Left lung (tissue), 10 donors: Measurements from ENCODE around the gene PHACTR4. TPM values are rescaled to one million over a fixed set of nuclear protein-coding genes. Genes with fewer than 3 reads are reported as not detected.
A peak's percentile ranks its signal among the peaks of the same experiment; 100 is the strongest.
"Not testable (repeated sequence)": the region's sequence is repeated elsewhere in the genome, so short reads cannot be mapped to it uniquely, and the experiment has no call there.

Experiments
- ATAC-seq: fragments of 200-7000 bp; cut with Tn5 transposase; one replicate; pipeline ENCODE4 v1.9.1; 2020; ENCODE audit warnings: moderate library complexity
- DNase-seq, 4 donors: peaks; one replicate each; pipeline ENCODE4 v3.0.0-alpha.2; 2013 to 2020
- H3K27ac ChIP-seq, 2 donors: fragments of 200-600 bp; sonication (generic) in 1 of 2; one replicate each; pipeline versions ENCODE4 v1.5.0 to v1.8.0; 2020 to 2021
- H3K27me3 ChIP-seq, 2 donors: fragments of 200-600 bp; sonication (generic) in 1 of 2; one replicate each; pipeline versions ENCODE4 v1.5.0 to v1.8.0; 2020 to 2021
- H3K36me3 ChIP-seq, 2 donors: fragments of 200-600 bp; sonication (generic) in 1 of 2; one replicate each; pipeline versions ENCODE4 v1.5.0 to v1.8.0; 2020 to 2021
- H3K4me1 ChIP-seq, 2 donors: fragments of 200-600 bp; one replicate each; pipeline ENCODE4 v1.8.0; 2021
- H3K4me3 ChIP-seq, 2 donors: fragments of 200-600 bp; sonication (generic) in 1 of 2; one replicate each; pipeline versions ENCODE4 v1.5.0 to v1.8.0; 2020 to 2021; ENCODE audit warnings: mild to moderate bottlenecking in 1 of 2
- H3K9me3 ChIP-seq, 2 donors: fragments of 200-600 bp; sonication (generic) in 1 of 2; one replicate each; pipeline versions ENCODE4 v1.5.0 to v1.8.0; 2020 to 2021
- CTCF ChIP-seq, 2 donors: fragments of 200-600 bp; sonication (generic) in 1 of 2; IDR thresholded peaks; one replicate each; pipeline versions ENCODE4 v1.5.0 to v1.8.0; 2021; ENCODE audit warnings: antibody characterized with exemption in 2 of 2
- intact Hi-C, 2 donors: fragments of 100-400 bp; cut with DNase I; formaldehyde crosslinking; loops; one replicate each; pipeline versions ENCODE4 v1.11.2 to v1.14.2; 2022
- polyA plus RNA-seq, 6 donors: library from polyadenylated mRNA; unstranded; fragments of 120-200 nt; gene quantifications; one replicate each; pipeline ENCODE4 v1.2.1, GENCODE V29; 2013; ENCODE audit not compliant: insufficient read length in 6 of 6
- total RNA-seq, 2 donors: library from RNA; stranded (reverse); fragmentation: NEBNext Ultra II Directional; extraction: Animal tissue kit (Norgen Biotek cat#: 25700); gene quantifications; one replicate each; pipeline ENCODE4 v1.2.1, GENCODE V29; 2021
- donor health status: DM: no; HTN: yes; CAD: no.
- donor health status: DM: no; HTN: no; CAD: no.

PHACTR4 gene
- total and polyA plus RNA-seq, 8 donors, result 39.7 to 73.8 (median 65.6) TPM

- no peak for DNase-seq
- H3K36me3 ChIP-seq, result peaks cover 0 to 89% of the 10 kb centered on the region in 2 donors
- no peaks in the 10 kb centered on the region for H3K27me3 ChIP-seq
- H3K4me3 ChIP-seq, result peak overlapping the region in 1 of 2 donors; percentile 61
- H3K4me1 ChIP-seq, result peaks cover 32 to 62% of the 10 kb centered on the region in 2 donors
- ATAC-seq, result no peak
- H3K27ac ChIP-seq, result peak overlapping the region in 1 of 2 donors; percentile 92
- intact Hi-C loops, result no loop called here
- H3K9me3 ChIP-seq, result no peaks in the 10 kb centered on the region
- TF ChIP-seq CTCF (IDR thresholded peaks at IDR 0.05), result no peak
Measured at GRCh38 chr1:28510970-28511440, 141.5 kb downstream of the PHACTR4 start.

- ATAC-seq (no peak), DNase-seq (no peak)
- TF ChIP-seq CTCF (IDR thresholded peaks at IDR 0.05), result no peak
Measured at GRCh38 chr1:28512058-28512611, 142.6 kb downstream of the PHACTR4 start.

GRCh38 chr1:28514445-28514933 is 144.9 kb downstream of the PHACTR4 start:
- H3K27me3 ChIP-seq, H3K4me3 ChIP-seq, intact Hi-C loops, H3K27ac ChIP-seq, ATAC-seq, H3K9me3 ChIP-seq, DNase-seq: not testable (repeated sequence)
- peaks cover 0 to 60% of the 10 kb centered on the region in 2 donors for H3K36me3 ChIP-seq
- peaks cover 19 to 63% of the 10 kb centered on the region in 2 donors for H3K4me1 ChIP-seq

More at GRCh38 chr1:28512058-28512611, 142.6 kb downstream of the PHACTR4 start:
- Histone ChIP-seq H3K27me3 (no peaks in the 10 kb centered on the region), H3K27ac (peak overlapping the region in 1 of 2 donors; percentile 37), H3K36me3 (peaks cover 0 to 83% of the 10 kb centered on the region in 2 donors), H3K4me1 (peaks cover 32 to 63% of the 10 kb centered on the region in 2 donors), H3K9me3 (no peaks in the 10 kb centered on the region), H3K4me3 (peak overlapping the region in 1 of 2 donors; percentile 61)
- intact Hi-C loops, result no loop called here

GRCh38 chr1:28516518-28516956 is 147.0 kb downstream of the PHACTR4 start:
- intact Hi-C loops, result loop anchor here in 1 of 2 donors (5.0 kb wide), 1 partner anchor 86 kb away; no protein-coding TSS in a partner anchor
- ATAC-seq (no peak), DNase-seq (no peak)
- no peaks in the 10 kb centered on the region for H3K27me3 ChIP-seq
- H3K27ac ChIP-seq, result no peak overlapping the region
- peaks cover 0 to 39% of the 10 kb centered on the region in 2 donors for H3K36me3 ChIP-seq
- TF ChIP-seq CTCF (IDR thresholded peaks at IDR 0.05), result no peak
- peaks cover 11 to 43% of the 10 kb centered on the region in 2 donors for H3K4me1 ChIP-seq
- H3K9me3 ChIP-seq, result no peaks in the 10 kb centered on the region
- no peak overlapping the region for H3K4me3 ChIP-seq

- Histone ChIP-seq H3K9me3 (no peaks in the 10 kb centered on the region), H3K27ac (peak overlapping the region; percentile 69 to 83), H3K4me3 (peak overlapping the region in 1 of 2 donors; percentile 60), H3K27me3 (no peaks in the 10 kb centered on the region), H3K36me3 (peaks cover 0 to 28% of the 10 kb centered on the region in 2 donors), H3K4me1 (peaks cover 8 to 32% of the 10 kb centered on the region in 2 donors)
- TF ChIP-seq CTCF (IDR thresholded peaks at IDR 0.05), result no peak
- intact Hi-C loops, result loop anchor here in 1 of 2 donors (5.0 kb wide), 1 partner anchor 85 kb away; no protein-coding TSS in a partner anchor
- peak; percentile 10 for ATAC-seq
- no peak for DNase-seq
Measured at GRCh38 chr1:28517649-28517999, 148.1 kb downstream of the PHACTR4 start.
